ENCODE results near the gene MDH2.
"Not testable (repeated sequence)": the region's sequence is repeated elsewhere in the genome, so short reads cannot be mapped to it uniquely, and the experiment has no call there.

MDH2 gene

DNA sequence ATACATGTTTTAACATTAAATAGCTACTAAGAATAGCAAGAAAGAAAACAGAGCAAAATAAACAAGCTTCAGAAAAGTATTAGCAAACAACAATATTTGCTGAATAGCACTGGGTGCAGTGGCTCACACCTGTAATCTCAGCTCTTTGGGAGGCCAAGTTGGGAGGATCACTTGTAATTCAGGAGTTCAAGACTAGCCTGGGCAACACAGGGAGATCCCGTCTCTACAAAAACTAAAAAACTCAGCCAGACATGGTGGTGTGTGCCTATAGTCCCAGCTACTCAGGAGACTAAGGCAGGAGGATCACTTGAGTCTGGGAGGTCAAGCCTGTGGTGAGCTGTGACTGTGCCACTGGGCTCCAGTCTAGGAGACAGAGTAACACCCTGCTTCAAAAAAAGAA is 66.8 kb downstream of the MDH2 start:
- DNase-seq, result not testable (repeated sequence)

All from suppressor macrophage (primary cell).